ENCODE measurements around the gene MTPN.

The MTPN gene

GRCh38 chr7:135920478-135920877, 56.7 kb downstream of the MTPN start:
- DNase-seq: no peak

- no peak for DNase-seq
Measured at GRCh38 chr7:135919071-135919841, 57.9 kb downstream of the MTPN start.

- no peak for DNase-seq
Measured at GRCh38 chr7:135918134-135918533, 59.0 kb downstream of the MTPN start.

- no peak for DNase-seq
Measured at GRCh38 chr7:135917721-135918120, 59.4 kb downstream of the MTPN start.

- DNase-seq: no peak
Measured at GRCh38 chr7:135914346-135914745, 62.8 kb downstream of the MTPN start.

GRCh38 chr7:135913404-135913803, 63.8 kb downstream of the MTPN start:
- no peak for DNase-seq

GRCh38 chr7:135911099-135911498, 66.1 kb downstream of the MTPN start:
- peak; percentile 38 for DNase-seq

GRCh38 chr7:135910393-135911036, 66.6 kb downstream of the MTPN start:
- no peak for DNase-seq

GRCh38 chr7:135905858-135906257, 71.3 kb downstream of the MTPN start:
- DNase-seq: no peak

- DNase-seq: no peak
Measured at GRCh38 chr7:135905355-135905754, 71.8 kb downstream of the MTPN start.

- no peak for DNase-seq
Measured at GRCh38 chr7:135904282-135904681, 72.9 kb downstream of the MTPN start.

GRCh38 chr7:135901585-135902540, 75.3 kb downstream of the MTPN start:
- DNase-seq: no peak

- DNase-seq: no peak
Measured at GRCh38 chr7:135900065-135900546, 77.1 kb downstream of the MTPN start.

GRCh38 chr7:135899458-135900064, 77.6 kb downstream of the MTPN start:
- no peak for DNase-seq

- peak; percentile 10 for DNase-seq
Measured at GRCh38 chr7:135898226-135898625, 78.9 kb downstream of the MTPN start.

- DNase-seq: no peak
Measured at GRCh38 chr7:135894816-135895215, 82.3 kb downstream of the MTPN start.

- DNase-seq: no peak
Measured at GRCh38 chr7:135889823-135890222, 87.3 kb downstream of the MTPN start.

GRCh38 chr7:135888740-135889139, 88.4 kb downstream of the MTPN start:
- no peak for DNase-seq

GRCh38 chr7:135886345-135887132, 90.6 kb downstream of the MTPN start:
- no peak for DNase-seq

GRCh38 chr7:135884495-135885232, 92.5 kb downstream of the MTPN start:
- no peak for DNase-seq

- DNase-seq: no peak
Measured at GRCh38 chr7:135879233-135879632, 97.9 kb downstream of the MTPN start.

All from NCI-H1694 (cell line).